ENCODE results near the gene MCTP2.

GRCh38 chr15:94212291-94212690 is 19.1 kb upstream of the MCTP2 start:
- TF ChIP-seq EP300 (IDR thresholded peaks at IDR 0.05) (no peak), POLR2A (IDR thresholded peaks at IDR 0.05) (no peak)
- TF ChIP-seq, protein P1, sequence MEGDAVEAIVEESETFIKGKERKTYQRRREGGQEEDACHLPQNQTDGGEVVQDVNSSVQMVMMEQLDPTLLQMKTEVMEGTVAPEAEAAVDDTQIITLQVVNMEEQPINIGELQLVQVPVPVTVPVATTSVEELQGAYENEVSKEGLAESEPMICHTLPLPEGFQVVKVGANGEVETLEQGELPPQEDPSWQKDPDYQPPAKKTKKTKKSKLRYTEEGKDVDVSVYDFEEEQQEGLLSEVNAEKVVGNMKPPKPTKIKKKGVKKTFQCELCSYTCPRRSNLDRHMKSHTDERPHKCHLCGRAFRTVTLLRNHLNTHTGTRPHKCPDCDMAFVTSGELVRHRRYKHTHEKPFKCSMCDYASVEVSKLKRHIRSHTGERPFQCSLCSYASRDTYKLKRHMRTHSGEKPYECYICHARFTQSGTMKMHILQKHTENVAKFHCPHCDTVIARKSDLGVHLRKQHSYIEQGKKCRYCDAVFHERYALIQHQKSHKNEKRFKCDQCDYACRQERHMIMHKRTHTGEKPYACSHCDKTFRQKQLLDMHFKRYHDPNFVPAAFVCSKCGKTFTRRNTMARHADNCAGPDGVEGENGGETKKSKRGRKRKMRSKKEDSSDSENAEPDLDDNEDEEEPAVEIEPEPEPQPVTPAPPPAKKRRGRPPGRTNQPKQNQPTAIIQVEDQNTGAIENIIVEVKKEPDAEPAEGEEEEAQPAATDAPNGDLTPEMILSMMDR (IDR thresholded peaks at IDR 0.05), result no peak
